RWPE1 (cell line): Measurements from ENCODE around the gene MVD.

Source experiments
- CTCF ChIA-PET: fragments of 350-600 bp; sonication (Branson Sonifier 250); formaldehyde crosslinking; extraction: SDS; loops from one replicate; lab custom pipeline; 2021; lab: Yijun Ruan, JAX
- POLR2A ChIA-PET: fragments of 400-600 bp; formaldehyde crosslinking; extraction: SDS; loops from one replicate; lab custom pipeline; 2020; ENCODE audit warnings: antibody characterized with exemption; ENCODE audit not compliant: low non-redundant PET; lab: Yijun Ruan, JAX
- DNase-seq: peaks from one replicate; pipeline ENCODE4 v3.0.0; 2012; ENCODE audit warnings: low spot score
- H3K27ac ChIP-seq: fragments of 450-650 bp; 2 replicates; pipeline ENCODE4 v1.5.1; 2017
- TF ChIP-seq, protein P1 (sequence below): fragments of 450-650 bp; conservative IDR thresholded peaks from 2 replicates; pipeline ENCODE4 v1.5.1; 2017; ENCODE audit warnings: low read depth, mild to moderate bottlenecking

Gene MVD

DNA sequence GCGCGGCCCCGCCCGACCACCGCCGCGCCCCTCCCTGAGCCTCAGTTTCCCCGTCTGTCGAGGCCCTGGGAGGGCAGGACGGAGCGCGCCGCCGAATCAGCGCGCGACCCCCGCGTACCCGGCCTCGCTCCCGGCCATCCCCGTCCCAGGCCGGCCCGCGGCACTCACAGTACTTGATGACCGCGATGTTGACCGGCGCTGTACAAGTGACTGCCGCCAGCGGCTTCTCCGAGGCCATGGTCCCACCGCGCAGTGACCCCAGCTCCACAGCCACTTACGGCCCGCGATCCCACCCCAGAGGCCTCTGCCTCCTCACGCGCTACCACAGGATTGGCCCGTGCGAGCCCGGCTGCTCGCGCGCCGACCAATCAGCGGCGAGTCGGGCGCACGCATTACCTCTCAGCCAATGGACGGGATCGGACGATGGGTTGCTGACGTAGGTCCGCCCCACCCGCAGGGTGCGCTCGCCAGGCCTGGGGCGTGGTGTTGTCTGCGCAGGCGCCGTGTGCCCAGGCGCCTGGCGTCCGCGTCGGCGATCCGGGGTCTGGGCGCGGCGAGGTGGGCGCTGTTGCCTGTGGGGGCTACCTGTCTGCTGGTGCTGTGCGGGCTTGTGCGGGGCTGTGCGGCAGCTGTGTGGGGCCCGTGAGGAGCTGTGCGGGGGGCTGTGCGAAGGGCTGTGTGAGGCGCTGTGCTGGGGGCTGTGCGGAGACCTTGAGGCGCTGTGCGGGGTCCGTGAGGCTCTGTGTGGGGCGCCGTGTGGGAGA lies at the start of gene MVD:
MVD (minus strand) TSS at position 249 of the 764 bp plus-strand sequence; CDS start at position 238, 11 bp downstream.
- POLR2A ChIA-PET, result interaction anchor here (0.7 kb wide), 1 partner anchor 12 kb away, joined by 3 read pairs; no protein-coding TSS in a partner anchor
- CTCF ChIA-PET, result interaction anchor here (0.6 kb wide), 1 partner anchor 103 kb away, joined by 3 read pairs; no protein-coding TSS in a partner anchor
- peak within 1 kb of the TSS; percentile 82 for H3K27ac ChIP-seq
- peak; percentile 99 for DNase-seq
- TF ChIP-seq, protein P1, sequence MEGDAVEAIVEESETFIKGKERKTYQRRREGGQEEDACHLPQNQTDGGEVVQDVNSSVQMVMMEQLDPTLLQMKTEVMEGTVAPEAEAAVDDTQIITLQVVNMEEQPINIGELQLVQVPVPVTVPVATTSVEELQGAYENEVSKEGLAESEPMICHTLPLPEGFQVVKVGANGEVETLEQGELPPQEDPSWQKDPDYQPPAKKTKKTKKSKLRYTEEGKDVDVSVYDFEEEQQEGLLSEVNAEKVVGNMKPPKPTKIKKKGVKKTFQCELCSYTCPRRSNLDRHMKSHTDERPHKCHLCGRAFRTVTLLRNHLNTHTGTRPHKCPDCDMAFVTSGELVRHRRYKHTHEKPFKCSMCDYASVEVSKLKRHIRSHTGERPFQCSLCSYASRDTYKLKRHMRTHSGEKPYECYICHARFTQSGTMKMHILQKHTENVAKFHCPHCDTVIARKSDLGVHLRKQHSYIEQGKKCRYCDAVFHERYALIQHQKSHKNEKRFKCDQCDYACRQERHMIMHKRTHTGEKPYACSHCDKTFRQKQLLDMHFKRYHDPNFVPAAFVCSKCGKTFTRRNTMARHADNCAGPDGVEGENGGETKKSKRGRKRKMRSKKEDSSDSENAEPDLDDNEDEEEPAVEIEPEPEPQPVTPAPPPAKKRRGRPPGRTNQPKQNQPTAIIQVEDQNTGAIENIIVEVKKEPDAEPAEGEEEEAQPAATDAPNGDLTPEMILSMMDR, result no peak

DNA sequence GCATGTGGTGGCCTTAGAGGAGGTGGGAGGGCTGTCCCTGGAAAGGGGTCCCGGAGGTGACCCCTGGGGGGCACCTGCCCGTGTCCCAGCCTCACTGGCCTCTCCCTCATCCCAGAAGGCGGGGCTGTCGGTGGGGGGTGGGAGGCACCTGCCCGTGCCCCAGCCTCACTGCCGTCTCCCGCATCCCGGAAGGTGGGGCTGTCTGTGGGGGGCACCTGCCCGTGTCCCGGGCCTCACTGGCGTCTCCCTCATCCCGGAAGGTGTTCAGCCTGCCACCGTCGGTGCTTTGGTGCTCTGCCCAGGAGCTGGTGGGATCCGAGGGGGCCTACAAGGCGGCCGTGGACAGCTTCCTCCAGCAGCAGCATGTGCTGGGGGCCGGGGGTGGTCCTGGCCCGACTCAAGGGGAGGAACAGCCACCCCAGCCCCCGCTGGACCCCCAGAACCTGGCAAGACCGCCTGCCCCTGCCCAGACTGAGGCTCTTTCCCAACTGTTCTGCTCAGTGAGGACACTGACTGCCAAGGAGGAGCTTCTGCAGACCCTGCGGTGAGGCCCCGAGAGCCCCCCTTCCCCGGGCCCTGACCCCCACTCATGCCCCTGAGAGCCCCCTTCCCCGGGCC lies 49.6 kb upstream of the MVD start:
- POLR2A ChIA-PET, result no interaction called here
- H3K27ac ChIP-seq, result peak overlapping the region; percentile 37
- CTCF ChIA-PET, result interaction anchor here (0.6 to 0.7 kb wide), 2 partner anchors 146 to 613 kb away, joined by 3 to 4 read pairs; no protein-coding TSS in a partner anchor
- DNase-seq, result no peak
- TF ChIP-seq, protein P1, result no peak

DNA sequence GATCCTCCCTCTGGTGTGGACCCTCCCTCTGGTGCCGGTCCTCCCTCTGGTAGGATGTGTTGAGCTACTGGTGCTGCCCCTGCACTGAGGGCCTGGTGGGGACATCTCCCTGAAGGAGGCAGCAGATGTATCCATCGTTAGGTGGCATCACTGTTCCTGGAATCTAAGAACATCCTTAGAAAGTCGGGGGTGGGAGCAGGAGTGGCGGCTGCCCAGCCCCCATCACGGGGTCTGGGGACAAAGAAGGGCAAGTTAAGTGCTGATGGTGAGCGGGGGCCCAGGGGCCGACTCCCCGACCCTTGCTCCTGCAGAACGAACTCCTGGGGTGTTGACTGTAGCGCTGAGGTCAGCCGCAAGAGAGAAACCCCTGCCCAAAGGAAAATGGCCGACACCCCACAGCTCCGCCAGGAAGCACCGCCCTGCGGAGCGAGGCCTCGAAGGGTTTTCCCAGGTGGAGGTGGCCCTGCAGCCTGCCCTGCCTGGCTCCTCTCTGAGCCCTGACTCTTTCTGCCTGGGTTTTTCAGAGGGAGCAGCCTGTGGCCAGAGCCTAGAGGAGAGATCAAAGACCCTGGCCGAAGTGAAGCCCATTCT lies 49.0 kb upstream of the MVD start:
- POLR2A ChIA-PET, result no interaction called here
- TF ChIP-seq, protein P1, result no peak
- no peak for DNase-seq
- CTCF ChIA-PET, result interaction anchor here (0.7 kb wide), 1 partner anchor 614 kb away, joined by 4 read pairs; no protein-coding TSS in a partner anchor
- peak overlapping the region; percentile 37 for H3K27ac ChIP-seq

- CTCF ChIA-PET, result interaction anchor here (0.6 kb wide), 1 partner anchor 1008 kb away, joined by 5 read pairs; no protein-coding TSS in a partner anchor
- POLR2A ChIA-PET, result no interaction called here
- DNase-seq, result no peak
- TF ChIP-seq, protein P1, result no peak
- H3K27ac ChIP-seq, result peak overlapping the region; percentile 37
These were observed 47.7 kb upstream of the MVD start for GRCh38 chr16:88710556-88710955.

DNA sequence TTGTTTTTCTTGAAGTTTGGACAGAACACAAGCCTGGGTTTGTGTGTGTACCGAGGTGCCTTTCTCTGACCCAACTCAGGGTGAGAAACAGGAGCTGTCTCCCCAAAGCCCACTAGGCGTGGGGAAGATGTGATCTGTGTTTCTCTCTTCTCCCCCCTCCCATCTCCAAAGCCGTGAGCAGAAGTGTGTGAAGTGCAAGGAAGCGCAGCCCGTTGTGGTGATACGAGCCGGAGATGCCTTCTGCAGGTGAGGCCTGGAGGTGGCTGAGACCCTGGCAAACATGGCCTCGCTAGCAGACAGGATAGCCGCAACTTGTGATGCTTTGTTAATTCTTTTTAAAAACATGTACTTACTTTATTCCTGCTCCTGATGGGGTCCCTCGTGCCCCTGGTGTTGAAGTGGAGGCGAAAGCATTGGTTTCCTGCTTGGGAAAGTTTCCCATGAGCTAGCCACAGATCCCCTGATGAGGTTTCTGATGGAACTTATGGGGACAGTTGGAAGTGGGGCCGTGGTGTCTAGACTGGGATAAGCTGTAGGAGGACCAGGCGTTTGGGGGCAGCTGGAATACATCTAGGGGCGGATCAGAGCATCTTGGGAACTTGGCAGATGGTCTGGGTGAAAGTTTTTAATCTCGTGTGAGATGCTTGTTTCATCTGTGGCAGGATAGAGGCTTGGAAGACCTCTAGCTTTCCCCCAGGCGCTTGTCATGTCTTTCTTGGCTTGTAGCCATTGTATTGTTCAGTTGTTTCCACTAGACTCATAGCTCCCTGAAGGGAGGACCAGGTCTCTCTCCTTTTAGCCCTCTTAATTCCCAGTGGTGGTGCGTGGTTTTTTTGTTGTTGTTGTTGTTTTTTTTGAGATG lies 44.3 kb upstream of the MVD start:
- no peak for DNase-seq
- POLR2A ChIA-PET, result no interaction called here
- TF ChIP-seq, protein P1, result no peak
- peak overlapping the region; percentile 67 for H3K27ac ChIP-seq
- CTCF ChIA-PET, result interaction anchor here (0.6 to 1.1 kb wide), 2 partner anchors 30 to 1153 kb away, joined by 3 read pairs; no protein-coding TSS in a partner anchor
